GM23338 (cell line): ENCODE results near the gene MERTK. TPM values are rescaled to one million over a fixed set of nuclear protein-coding genes. Genes with fewer than 3 reads are reported as not detected.

ENCODE experiments used
- ATAC-seq: fragments of 200-7000 bp; cut with Tn5 transposase; 3 replicates; pipeline ENCODE4 v1.9.1; 2020
- DNase-seq: peaks from one replicate; pipeline ENCODE4 v3.0.0-alpha.2; 2015; ENCODE audit warnings: low spot score
- H2AFZ ChIP-seq: fragments of 200-600 bp; sonication (generic); 2 replicates; pipeline ENCODE4 v1.8.0; 2016; ENCODE audit warnings: antibody characterized with exemption, mild to moderate bottlenecking, moderate library complexity
- H3F3A ChIP-seq: fragments of 200-600 bp; sonication (generic); replicated peaks from 2 replicates; pipeline ENCODE4 v1.8.0; 2017; ENCODE audit warnings: antibody characterized with exemption, mixed run types, low read depth
- H3K27ac ChIP-seq: fragments of 200-600 bp; sonication (generic); 2 replicates; pipeline ENCODE4 v1.6.1; 2016; ENCODE audit warnings: low read depth
- H3K27me3 ChIP-seq: fragments of 200-600 bp; sonication (generic); 2 replicates; pipeline ENCODE4 v1.8.0; 2016; ENCODE audit warnings: mild to moderate bottlenecking, mixed run types, moderate library complexity; ENCODE audit not compliant: insufficient read depth
- H3K36me3 ChIP-seq: fragments of 200-600 bp; sonication (generic); 2 replicates; pipeline ENCODE4 v1.8.0; 2016; ENCODE audit warnings: mild to moderate bottlenecking; ENCODE audit not compliant: insufficient read depth
- H3K4me1 ChIP-seq: fragments of 200-600 bp; sonication (generic); 2 replicates; pipeline ENCODE4 v1.8.0; 2016; ENCODE audit warnings: mild to moderate bottlenecking, moderate library complexity; ENCODE audit not compliant: insufficient read depth
- H3K4me2 ChIP-seq: fragments of 200-600 bp; sonication (generic); 2 replicates; pipeline ENCODE4 v1.7.1; 2017; ENCODE audit warnings: mixed run types
- H3K4me3 ChIP-seq: fragments of 200-600 bp; sonication (generic); 2 replicates; pipeline ENCODE4 v1.6.1; 2016; ENCODE audit warnings: mixed run types
- H3K79me2 ChIP-seq: fragments of 200-600 bp; sonication (generic); replicated peaks from 2 replicates; pipeline ENCODE4 v1.8.0; 2017; ENCODE audit warnings: mild to moderate bottlenecking; ENCODE audit not compliant: insufficient read depth
- H3K9me2 ChIP-seq: fragments of 200-600 bp; sonication (generic); 2 replicates; pipeline ENCODE4 v1.8.0; 2017; ENCODE audit not compliant: insufficient read depth
- H4K20me1 ChIP-seq: fragments of 200-600 bp; sonication (generic); replicated peaks from 2 replicates; pipeline ENCODE4 v1.8.0; 2017; ENCODE audit warnings: mild to moderate bottlenecking; ENCODE audit not compliant: insufficient read depth
- H3K27ac Mint-ChIP-seq: 2 replicates; pipeline ENCODE4 v1.8.0; 2020; ENCODE audit warnings: inconsistent platforms, mild to moderate bottlenecking, moderate library complexity, mixed read lengths
- H3K27me3 Mint-ChIP-seq: 3 replicates; pipeline ENCODE4 v1.8.0; 2022; ENCODE audit warnings: low read depth, mild to moderate bottlenecking, moderate library complexity, mixed read lengths, inconsistent platforms; ENCODE audit not compliant: insufficient read depth, poor library complexity
- H3K36me3 Mint-ChIP-seq: 3 replicates; pipeline ENCODE4 v1.8.0; 2021; ENCODE audit warnings: low read depth, mild to moderate bottlenecking, inconsistent platforms, moderate library complexity, mixed read lengths
- H3K4me1 Mint-ChIP-seq: 3 replicates; pipeline ENCODE4 v1.8.0; 2020; ENCODE audit warnings: mild to moderate bottlenecking, inconsistent platforms, mixed read lengths
- H3K4me3 Mint-ChIP-seq: 3 replicates; pipeline ENCODE4 v1.8.0; 2021; ENCODE audit warnings: moderate library complexity, mild to moderate bottlenecking, inconsistent platforms, mixed read lengths
- H3K9me3 Mint-ChIP-seq: 3 replicates; pipeline ENCODE4 v1.8.0; 2020; ENCODE audit warnings: moderate library complexity, mild to moderate bottlenecking, inconsistent platforms, mixed read lengths
- CREB1 ChIP-seq: fragments of 250-450 bp; sonication (Bioruptor Pico); IDR thresholded peaks from 2 replicates; pipeline ENCODE4 v1.5.0; 2020; ENCODE audit warnings: low read depth, mild to moderate bottlenecking, moderate library complexity
- EZH2 ChIP-seq: fragments of 200-600 bp; sonication (generic); IDR thresholded peaks from one replicate; pipeline ENCODE4 v1.8.0; 2017; ENCODE audit warnings: antibody characterized with exemption, mild to moderate bottlenecking, low read depth; ENCODE audit not compliant: unreplicated experiment
- EZH2phosphoT487 ChIP-seq: fragments of 200-600 bp; sonication (generic); IDR thresholded peaks from one replicate; pipeline ENCODE4 v1.8.1; 2018; ENCODE audit warnings: antibody characterized with exemption; ENCODE audit not compliant: unreplicated experiment
- JUNB ChIP-seq: IDR thresholded peaks from one replicate; pipeline ENCODE4 v1.6.1; 2016; ENCODE audit warnings: antibody characterized with exemption; ENCODE audit not compliant: unreplicated experiment
- NANOG ChIP-seq: IDR thresholded peaks from 2 replicates; pipeline ENCODE4 v1.6.1; 2016; ENCODE audit warnings: antibody characterized with exemption, borderline replicate concordance
- POLR2AphosphoS5 ChIP-seq: IDR thresholded peaks from 2 replicates; pipeline ENCODE4 v1.6.1; 2016; ENCODE audit warnings: antibody characterized with exemption, low read depth
- STAT1 ChIP-seq: IDR thresholded peaks from one replicate; pipeline ENCODE4 v1.6.1; 2016; ENCODE audit warnings: antibody characterized with exemption; ENCODE audit not compliant: unreplicated experiment
- ZNF114 ChIP-seq: fragments of 250-450 bp; sonication (Bioruptor Pico); IDR thresholded peaks from 2 replicates; pipeline ENCODE4 v1.5.0; 2020; ENCODE audit warnings: mild to moderate bottlenecking, moderate library complexity
- ZNF331 ChIP-seq: fragments of 250-450 bp; sonication (Bioruptor Pico); IDR thresholded peaks from 2 replicates; pipeline ENCODE4 v1.5.0; 2020; ENCODE audit warnings: low read depth, mild to moderate bottlenecking, moderate library complexity
- ZNF462 ChIP-seq: fragments of 250-450 bp; sonication (Bioruptor Pico); IDR thresholded peaks from 2 replicates; pipeline ENCODE4 v1.5.0; 2020; ENCODE audit warnings: mild to moderate bottlenecking, moderate library complexity
- polyA plus RNA-seq: library from polyadenylated mRNA; unstranded; fragments of >200 nt; fragmentation: Nextera tagmentation; extraction: Ambion mirVana; gene quantifications from 2 replicates; pipeline ENCODE4 v1.2.1, GENCODE V29; 2016
- total RNA-seq: library from RNA; depleted of rRNA; stranded (reverse); fragments of >200 nt; shearing (Covaris generic); gene quantifications from 2 replicates; pipeline ENCODE4 v1.2.3, GENCODE V29; 2014
- TF ChIP-seq, protein P1 (sequence below): IDR thresholded peaks from 2 replicates; pipeline ENCODE4 v1.6.1; 2016; ENCODE audit warnings: antibody characterized with exemption
- TF ChIP-seq, protein P2 (sequence below), 2 experiments: fragments of 200-600 bp in 1 of 2; sonication (generic) in 1 of 2; conservative IDR thresholded peaks; 2 replicates each; pipeline versions ENCODE4 v1.5.1 to v1.6.1; 2016 to 2017; ENCODE audit warnings: antibody characterized with exemption in 2 of 2, low read depth in 2 of 2, mild to moderate bottlenecking in 2 of 2, moderate library complexity in 1 of 2

The MERTK gene
- total and polyA plus RNA-seq, 2 experiments from 2014 or later: 3.0 to 9.0 TPM

DNA sequence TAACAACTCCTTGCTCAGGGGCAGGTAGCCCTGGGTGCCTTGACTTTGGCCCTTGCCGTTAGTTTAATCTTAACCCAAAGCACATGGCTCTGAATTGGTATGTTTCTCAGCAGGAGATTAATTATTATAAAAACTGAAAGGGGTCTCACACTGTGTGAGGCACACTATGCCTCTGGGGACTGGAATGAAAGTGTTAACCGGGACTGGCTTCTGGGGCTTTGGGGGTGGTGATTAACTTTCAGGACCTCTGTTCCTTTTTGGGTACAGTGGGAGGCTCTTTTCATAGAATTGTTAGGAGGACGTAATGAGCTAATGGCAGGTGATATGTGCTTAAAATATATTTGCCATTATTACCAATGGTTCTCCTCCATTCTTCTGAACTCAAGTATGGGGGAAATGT lies 5.1 kb downstream of the MERTK start:
- peaks cover 13% of the 10 kb centered on the region for H3K27me3 Mint-ChIP-seq
- H3K36me3 ChIP-seq: no peaks in the 10 kb centered on the region
- peak overlapping the region; percentile 62 for H3K4me2 ChIP-seq
- no peaks in the 10 kb centered on the region for H3K9me2 ChIP-seq
- H3K4me1 Mint-ChIP-seq: peaks cover 41% of the 10 kb centered on the region
- H3K27ac Mint-ChIP-seq: no peak overlapping the region
- peaks cover 18% of the 10 kb centered on the region for H3K27me3 ChIP-seq
- H3K4me1 ChIP-seq: peaks cover 48% of the 10 kb centered on the region
- no peaks in the 10 kb centered on the region; the same call in 1 of the 2 replicates for H3K79me2 ChIP-seq
- DNase-seq (no peak), ATAC-seq (no peak)
- peaks cover 9% of the 10 kb centered on the region; the same call in 1 of the 2 replicates for H4K20me1 ChIP-seq
- H3K27ac ChIP-seq: no peak overlapping the region
- no peak overlapping the region for H2AFZ ChIP-seq
- H3F3A ChIP-seq: peaks cover 2% of the 10 kb centered on the region; the same call in 1 of the 2 replicates
- H3K4me3 Mint-ChIP-seq: no peak overlapping the region
- peak overlapping the region; percentile 22; the same call in 1 of the 2 replicates for H3K4me3 ChIP-seq
- TF ChIP-seq STAT1 (no peak), POLR2AphosphoS5 (no peak), NANOG (no peak), EZH2 (no peak), CREB1 (CRISPR knock-in tag) (no peak), EZH2phosphoT487 (no peak), JUNB (no peak)
- TF ChIP-seq, protein P1, sequence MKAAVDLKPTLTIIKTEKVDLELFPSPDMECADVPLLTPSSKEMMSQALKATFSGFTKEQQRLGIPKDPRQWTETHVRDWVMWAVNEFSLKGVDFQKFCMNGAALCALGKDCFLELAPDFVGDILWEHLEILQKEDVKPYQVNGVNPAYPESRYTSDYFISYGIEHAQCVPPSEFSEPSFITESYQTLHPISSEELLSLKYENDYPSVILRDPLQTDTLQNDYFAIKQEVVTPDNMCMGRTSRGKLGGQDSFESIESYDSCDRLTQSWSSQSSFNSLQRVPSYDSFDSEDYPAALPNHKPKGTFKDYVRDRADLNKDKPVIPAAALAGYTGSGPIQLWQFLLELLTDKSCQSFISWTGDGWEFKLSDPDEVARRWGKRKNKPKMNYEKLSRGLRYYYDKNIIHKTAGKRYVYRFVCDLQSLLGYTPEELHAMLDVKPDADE: no peak
- TF ChIP-seq, protein P2, sequence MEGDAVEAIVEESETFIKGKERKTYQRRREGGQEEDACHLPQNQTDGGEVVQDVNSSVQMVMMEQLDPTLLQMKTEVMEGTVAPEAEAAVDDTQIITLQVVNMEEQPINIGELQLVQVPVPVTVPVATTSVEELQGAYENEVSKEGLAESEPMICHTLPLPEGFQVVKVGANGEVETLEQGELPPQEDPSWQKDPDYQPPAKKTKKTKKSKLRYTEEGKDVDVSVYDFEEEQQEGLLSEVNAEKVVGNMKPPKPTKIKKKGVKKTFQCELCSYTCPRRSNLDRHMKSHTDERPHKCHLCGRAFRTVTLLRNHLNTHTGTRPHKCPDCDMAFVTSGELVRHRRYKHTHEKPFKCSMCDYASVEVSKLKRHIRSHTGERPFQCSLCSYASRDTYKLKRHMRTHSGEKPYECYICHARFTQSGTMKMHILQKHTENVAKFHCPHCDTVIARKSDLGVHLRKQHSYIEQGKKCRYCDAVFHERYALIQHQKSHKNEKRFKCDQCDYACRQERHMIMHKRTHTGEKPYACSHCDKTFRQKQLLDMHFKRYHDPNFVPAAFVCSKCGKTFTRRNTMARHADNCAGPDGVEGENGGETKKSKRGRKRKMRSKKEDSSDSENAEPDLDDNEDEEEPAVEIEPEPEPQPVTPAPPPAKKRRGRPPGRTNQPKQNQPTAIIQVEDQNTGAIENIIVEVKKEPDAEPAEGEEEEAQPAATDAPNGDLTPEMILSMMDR (conservative IDR thresholded peaks at IDR 0.05; ENCODE audit: low read depth in 2 of 2): no peak
- no peaks in the 10 kb centered on the region for H3K9me3 Mint-ChIP-seq
- H3K36me3 Mint-ChIP-seq: no peaks in the 10 kb centered on the region

GRCh38 chr2:111903930-111904439 lies 5.6 kb downstream of the MERTK start:
- peaks cover 18% of the 10 kb centered on the region for H3K27me3 ChIP-seq
- H3K36me3 Mint-ChIP-seq: no peaks in the 10 kb centered on the region
- peaks cover 13% of the 10 kb centered on the region for H3K27me3 Mint-ChIP-seq
- H2AFZ ChIP-seq: no peak overlapping the region
- H3K4me2 ChIP-seq: peak overlapping the region; percentile 62
- H3K4me1 Mint-ChIP-seq: peaks cover 46% of the 10 kb centered on the region
- H3K36me3 ChIP-seq: no peaks in the 10 kb centered on the region
- peak overlapping the region; percentile 22; the same call in 1 of the 2 replicates for H3K4me3 ChIP-seq
- no peak overlapping the region for H3K4me3 Mint-ChIP-seq
- H3K27ac Mint-ChIP-seq: no peak overlapping the region
- H3K9me3 Mint-ChIP-seq: no peaks in the 10 kb centered on the region
- H3K27ac ChIP-seq: no peak overlapping the region
- peaks cover 2% of the 10 kb centered on the region; the same call in 1 of the 2 replicates for H3F3A ChIP-seq
- no peak for DNase-seq
- H4K20me1 ChIP-seq: peaks cover 9% of the 10 kb centered on the region; the same call in 1 of the 2 replicates
- no peaks in the 10 kb centered on the region for H3K9me2 ChIP-seq
- no peaks in the 10 kb centered on the region; the same call in 1 of the 2 replicates for H3K79me2 ChIP-seq
- peaks cover 49% of the 10 kb centered on the region for H3K4me1 ChIP-seq
- peak; percentile 10; the same call in 2 of the 3 replicates for ATAC-seq
- TF ChIP-seq ZNF462 (CRISPR knock-in tag) (no peak), EZH2 (no peak), POLR2AphosphoS5 (no peak), ZNF114 (CRISPR knock-in tag) (no peak), NANOG (no peak), ZNF331 (CRISPR knock-in tag) (no peak)
